ENCODE measurements around the gene BCL11B. TPM values are rescaled to one million over a fixed set of nuclear protein-coding genes. Genes with fewer than 3 reads are reported as not detected.

Gene BCL11B
- total RNA-seq, 6 donors from 2014 or later: 1.1 to 4.5 (median 2.2) TPM

DNA sequence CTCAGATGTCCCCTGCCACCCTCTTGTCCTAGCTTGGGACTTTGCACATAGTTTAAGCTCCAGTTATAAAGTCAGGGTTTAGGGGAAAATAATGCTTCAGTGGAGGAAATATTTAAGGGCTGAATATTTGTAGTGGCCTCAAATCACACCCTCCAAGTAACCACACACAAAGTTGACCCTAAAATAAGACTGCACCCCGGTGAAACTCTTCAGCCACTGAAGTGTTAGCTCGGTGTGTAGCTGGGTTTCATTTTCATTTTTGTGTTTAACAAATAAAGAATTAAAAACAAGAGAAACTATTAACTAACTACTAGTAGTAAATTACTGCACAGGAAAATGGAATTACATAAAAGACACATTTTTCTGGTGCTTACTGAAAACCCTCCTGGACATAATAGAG lies 14.8 kb upstream of the BCL11B start:
- Histone ChIP-seq H3K27ac (no peak overlapping the region), H3K9me3 (no peaks in the 10 kb centered on the region), H3K36me3 (no peaks in the 10 kb centered on the region), H3K4me1 (no peaks in the 10 kb centered on the region), H3K27me3 (no peaks in the 10 kb centered on the region), H3K4me3 (no peak overlapping the region)
- TF ChIP-seq, protein P1, sequence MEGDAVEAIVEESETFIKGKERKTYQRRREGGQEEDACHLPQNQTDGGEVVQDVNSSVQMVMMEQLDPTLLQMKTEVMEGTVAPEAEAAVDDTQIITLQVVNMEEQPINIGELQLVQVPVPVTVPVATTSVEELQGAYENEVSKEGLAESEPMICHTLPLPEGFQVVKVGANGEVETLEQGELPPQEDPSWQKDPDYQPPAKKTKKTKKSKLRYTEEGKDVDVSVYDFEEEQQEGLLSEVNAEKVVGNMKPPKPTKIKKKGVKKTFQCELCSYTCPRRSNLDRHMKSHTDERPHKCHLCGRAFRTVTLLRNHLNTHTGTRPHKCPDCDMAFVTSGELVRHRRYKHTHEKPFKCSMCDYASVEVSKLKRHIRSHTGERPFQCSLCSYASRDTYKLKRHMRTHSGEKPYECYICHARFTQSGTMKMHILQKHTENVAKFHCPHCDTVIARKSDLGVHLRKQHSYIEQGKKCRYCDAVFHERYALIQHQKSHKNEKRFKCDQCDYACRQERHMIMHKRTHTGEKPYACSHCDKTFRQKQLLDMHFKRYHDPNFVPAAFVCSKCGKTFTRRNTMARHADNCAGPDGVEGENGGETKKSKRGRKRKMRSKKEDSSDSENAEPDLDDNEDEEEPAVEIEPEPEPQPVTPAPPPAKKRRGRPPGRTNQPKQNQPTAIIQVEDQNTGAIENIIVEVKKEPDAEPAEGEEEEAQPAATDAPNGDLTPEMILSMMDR (IDR thresholded peaks at IDR 0.05): no peak
- no peak for TF ChIP-seq POLR2A (IDR thresholded peaks at IDR 0.05)
- no peak for TF ChIP-seq POLR2AphosphoS5 (IDR thresholded peaks at IDR 0.05)
- no peak for TF ChIP-seq EP300 (IDR thresholded peaks at IDR 0.05)
- DNase-seq (no peak), ATAC-seq (ENCODE audit: low FRiP score in 2 of 2) (no peak)
- WGBS, 2 donors: 30 to 44% methylated on average over 2 of the region's 2 CpGs

DNA sequence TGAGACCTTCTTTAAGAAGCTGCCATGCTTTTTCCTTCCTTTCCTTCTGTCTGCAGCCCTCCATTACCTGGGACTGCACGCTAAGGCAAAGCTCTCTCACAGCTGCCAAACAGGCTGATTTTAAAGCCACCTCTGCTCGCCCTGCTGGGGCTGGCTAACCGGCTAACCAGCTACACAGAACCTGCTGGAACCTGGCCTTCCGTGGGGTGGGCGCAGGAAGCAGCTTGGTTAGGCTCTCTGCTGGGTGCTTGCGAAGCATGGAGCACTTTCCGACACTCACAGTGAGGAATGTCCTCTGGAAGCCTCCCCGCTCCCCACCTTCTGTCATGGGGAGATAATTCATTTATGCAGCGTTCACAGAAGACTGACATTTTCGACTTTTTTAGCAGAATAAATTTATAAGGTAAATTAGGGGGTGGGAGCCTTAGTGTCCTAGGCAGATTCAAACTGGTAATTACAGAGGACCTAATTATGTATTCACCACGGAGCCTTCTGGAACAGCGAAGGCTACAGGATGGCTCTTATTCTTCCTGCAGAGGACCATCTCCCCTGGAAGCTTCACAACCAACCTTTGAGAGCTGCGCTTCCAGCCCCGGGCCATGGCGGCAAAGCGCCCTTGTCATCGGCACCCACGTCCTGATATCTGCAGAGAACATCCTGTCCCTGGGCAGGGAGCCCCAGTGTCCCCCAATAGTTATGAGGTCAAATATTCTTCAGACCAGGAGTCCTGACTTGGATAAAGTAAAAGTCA lies 12.4 kb upstream of the BCL11B start:
- Histone ChIP-seq H3K4me3 (no peak overlapping the region), H3K9me3 (no peaks in the 10 kb centered on the region), H3K27ac (no peak overlapping the region), H3K27me3 (no peaks in the 10 kb centered on the region), H3K4me1 (no peaks in the 10 kb centered on the region), H3K36me3 (no peaks in the 10 kb centered on the region)
- ATAC-seq (ENCODE audit: low FRiP score in 2 of 2): no peak
- WGBS, 2 donors: 66% methylated on average over 18 of the region's 18 CpGs
- DNase-seq: peak in 1 of 2 donors; percentile 50
- TF ChIP-seq POLR2A (IDR thresholded peaks at IDR 0.05): no peak
- TF ChIP-seq, protein P1 (IDR thresholded peaks at IDR 0.05): no peak
- TF ChIP-seq POLR2AphosphoS5 (IDR thresholded peaks at IDR 0.05): no peak
- TF ChIP-seq EP300 (IDR thresholded peaks at IDR 0.05): no peak

DNA sequence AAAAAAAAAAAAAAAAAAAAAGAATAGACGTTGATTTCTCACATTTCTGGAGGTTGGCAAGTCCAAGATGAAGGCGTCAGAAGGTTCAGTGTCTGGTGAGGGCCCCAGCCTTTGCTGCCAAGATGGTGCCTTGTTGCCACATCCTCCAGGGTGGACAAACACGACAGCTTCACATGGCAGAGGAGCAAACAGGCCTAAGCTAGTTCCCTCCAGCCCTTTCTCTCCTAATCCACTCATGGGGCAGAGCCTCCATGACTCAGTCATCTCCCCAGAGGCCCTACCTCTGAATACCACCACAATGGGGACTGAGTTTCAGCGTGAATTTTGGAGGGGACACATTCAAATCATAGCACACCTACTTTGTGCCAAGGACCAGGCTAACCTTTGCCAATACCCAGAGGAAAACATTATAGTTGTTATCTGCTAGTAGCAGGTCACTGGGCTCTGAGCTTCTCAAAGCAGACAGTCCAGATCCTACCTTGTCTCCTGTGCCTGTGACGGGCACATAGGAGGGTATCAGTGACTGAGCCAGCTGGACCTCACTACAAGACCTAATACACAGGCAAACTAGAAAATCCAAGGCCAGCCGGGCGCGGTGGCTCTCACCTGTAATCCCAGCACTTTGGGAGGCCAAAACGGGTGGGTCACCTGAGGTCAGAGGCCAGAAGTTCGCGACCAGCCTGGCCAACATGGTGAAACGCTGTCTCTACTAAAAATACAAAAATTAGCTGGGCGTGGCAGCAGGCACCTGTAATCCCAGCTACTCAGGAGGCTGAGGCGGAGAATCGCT lies 10.5 kb upstream of the BCL11B start:
- 85 to 86% methylated on average over 14 to 15 of the region's 15 CpGs for WGBS, 2 donors
- H3K27me3 ChIP-seq: no peaks in the 10 kb centered on the region

DNA sequence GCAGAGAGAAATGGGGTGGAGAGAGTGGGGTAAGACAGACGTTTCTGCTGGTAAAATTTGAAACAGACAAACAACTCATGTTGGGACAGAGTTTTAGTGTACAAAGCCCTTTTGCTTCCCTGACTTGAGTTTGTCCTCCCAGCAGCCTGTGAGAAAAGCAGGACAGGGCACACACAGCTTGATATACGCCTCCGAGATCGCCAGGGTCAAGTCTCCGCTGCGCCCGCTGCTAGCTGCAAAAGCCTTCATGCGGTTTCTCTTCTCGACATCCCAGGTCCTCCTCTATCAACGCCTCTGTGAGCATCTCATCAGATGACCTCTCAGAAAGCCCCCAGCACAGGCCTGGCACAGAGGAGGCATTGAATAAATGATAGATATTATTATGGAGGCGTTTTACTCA lies 9.4 kb upstream of the BCL11B start:
- WGBS, 2 donors: 60 to 71% methylated on average over 11 of the region's 11 CpGs
- Histone ChIP-seq H3K4me3 (no peak overlapping the region), H3K4me1 (no peaks in the 10 kb centered on the region), H3K9me3 (no peaks in the 10 kb centered on the region), H3K36me3 (no peaks in the 10 kb centered on the region), H3K27me3 (no peaks in the 10 kb centered on the region), H3K27ac (no peak overlapping the region)
- ATAC-seq (ENCODE audit: low FRiP score in 2 of 2) (no peak), DNase-seq (no peak)
- TF ChIP-seq POLR2AphosphoS5 (IDR thresholded peaks at IDR 0.05): no peak
- no peak for TF ChIP-seq EP300 (IDR thresholded peaks at IDR 0.05)
- no peak for TF ChIP-seq POLR2A (IDR thresholded peaks at IDR 0.05)
- TF ChIP-seq, protein P1 (IDR thresholded peaks at IDR 0.05): no peak

More for the DNA sequence above, 10.5 kb upstream of the BCL11B start:
- ATAC-seq (ENCODE audit: low FRiP score in 2 of 2) (no peak), DNase-seq (no peak)
- no peaks in the 10 kb centered on the region for H3K36me3 ChIP-seq
- no peak overlapping the region for H3K4me3 ChIP-seq
- TF ChIP-seq, protein P1 (IDR thresholded peaks at IDR 0.05): no peak
- TF ChIP-seq POLR2AphosphoS5 (IDR thresholded peaks at IDR 0.05) (no peak), POLR2A (IDR thresholded peaks at IDR 0.05) (no peak), EP300 (IDR thresholded peaks at IDR 0.05) (no peak)
- no peaks in the 10 kb centered on the region for H3K4me1 ChIP-seq
- no peak overlapping the region for H3K27ac ChIP-seq
- no peaks in the 10 kb centered on the region for H3K9me3 ChIP-seq

Measured in upper lobe of left lung (tissue), 6 donors.